GM19043 (cell line): ENCODE data around the gene KIAA0825.
"Not testable (repeated sequence)": the region's sequence is repeated elsewhere in the genome, so short reads cannot be mapped to it uniquely, and the experiment has no call there.

Experiments used
- ATAC-seq: cut with Tn5 transposase; IDR thresholded peaks from one replicate; pipeline ENCODE4 v1.9.1; 2021; ENCODE audit warnings: low read depth; ENCODE audit not compliant: unreplicated experiment

Gene KIAA0825

DNA sequence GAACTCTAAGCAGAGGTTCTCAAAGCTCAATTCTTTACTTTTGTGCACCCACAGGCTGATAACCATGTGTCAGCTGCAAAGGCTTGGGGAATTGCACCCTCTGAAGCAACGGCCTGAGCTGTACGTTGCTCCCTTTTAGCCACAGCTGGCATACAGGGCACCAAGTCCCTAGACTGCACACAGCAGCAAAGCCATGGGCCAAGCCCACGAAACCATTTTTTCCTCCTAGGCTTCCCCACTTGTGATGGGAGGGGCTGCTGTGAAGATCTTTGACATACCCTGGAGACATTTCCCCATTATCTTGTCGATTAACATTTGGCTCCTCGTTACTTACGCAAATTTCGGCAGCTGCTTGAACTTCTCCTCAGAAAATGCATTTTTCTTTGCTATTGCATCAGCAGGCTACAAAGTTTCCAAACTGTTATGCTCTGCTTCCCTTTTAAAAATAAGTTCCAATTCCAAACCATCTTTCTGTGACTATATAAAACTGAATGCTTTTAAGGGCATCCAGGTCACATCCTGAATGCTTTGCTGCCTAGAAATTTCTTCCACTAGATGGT is 23.0 kb downstream of the KIAA0825 start:
- no peak for ATAC-seq

DNA sequence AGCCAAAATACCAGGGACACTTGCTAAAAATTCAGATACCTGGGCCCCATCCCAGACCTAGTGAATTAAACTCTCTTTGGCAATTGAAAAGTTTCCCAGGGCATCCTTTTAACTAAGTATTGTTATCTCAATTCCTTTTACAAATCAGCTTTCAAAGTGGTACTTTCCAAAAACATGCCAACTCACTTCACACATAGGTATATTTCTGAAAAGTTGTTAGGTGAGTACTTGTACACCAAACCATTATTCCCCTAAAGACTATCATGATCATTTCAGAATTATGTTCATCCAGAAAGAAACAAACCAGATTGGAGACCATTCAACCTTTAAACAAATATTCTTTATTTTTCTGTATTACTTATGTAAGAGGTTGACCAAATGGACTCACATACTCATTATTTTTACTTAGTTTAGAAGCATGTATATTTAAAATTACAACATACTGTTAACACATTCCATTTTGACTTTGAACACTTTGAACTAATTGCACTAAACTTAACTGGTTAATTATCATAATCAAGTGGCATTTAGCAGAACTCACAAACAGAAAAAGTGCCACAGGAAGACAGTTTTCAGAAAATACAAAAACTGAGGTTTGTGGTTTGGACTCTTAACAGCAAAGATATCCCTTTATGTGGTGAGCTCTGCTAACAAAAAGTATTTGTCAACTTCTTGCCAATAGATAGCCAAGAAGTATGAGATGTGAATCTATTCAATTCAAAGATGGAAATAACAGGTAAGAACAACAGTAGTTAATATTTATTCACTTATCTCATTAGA is 40.7 kb downstream of the KIAA0825 start:
- peak; percentile 75 for ATAC-seq

DNA sequence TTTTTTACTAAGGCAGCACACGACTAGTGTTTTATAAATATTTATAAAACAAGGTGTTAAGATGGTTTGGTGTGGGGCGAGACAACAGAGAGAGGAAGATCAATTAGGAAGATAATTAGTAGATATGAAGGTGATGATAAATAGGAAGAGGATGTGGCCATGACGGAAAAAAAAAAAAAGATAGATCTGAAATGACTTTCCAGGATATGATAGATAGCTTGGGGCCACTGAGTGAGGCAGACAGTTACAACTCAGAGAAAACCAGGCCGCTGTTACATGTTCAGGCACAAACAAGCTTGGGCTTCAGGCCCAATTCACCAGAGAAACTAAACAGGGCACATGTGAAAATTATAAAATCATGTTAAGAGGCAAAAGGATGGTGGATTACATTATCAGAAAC is 43.2 kb downstream of the KIAA0825 start:
- ATAC-seq, result no peak

DNA sequence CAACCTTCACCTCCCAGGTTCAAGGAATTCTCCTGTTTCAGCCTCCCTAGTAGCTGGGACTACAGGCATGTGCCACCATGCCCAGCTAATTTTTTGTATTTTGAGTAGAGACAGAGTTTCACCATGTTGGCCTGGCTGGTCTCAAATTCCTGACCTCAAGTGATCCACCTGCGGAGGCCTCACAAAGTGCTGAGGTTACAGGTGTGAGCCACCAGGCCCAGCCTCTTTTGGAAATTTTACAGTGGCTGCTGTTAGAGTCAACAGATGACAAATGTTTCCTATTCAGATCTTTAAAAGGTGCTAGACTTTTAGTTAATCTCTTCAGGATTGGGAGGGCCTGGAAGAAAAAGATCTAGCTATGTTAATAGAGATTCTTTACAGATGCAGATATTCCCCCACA is 45.1 kb downstream of the KIAA0825 start:
- not testable (repeated sequence) for ATAC-seq

DNA sequence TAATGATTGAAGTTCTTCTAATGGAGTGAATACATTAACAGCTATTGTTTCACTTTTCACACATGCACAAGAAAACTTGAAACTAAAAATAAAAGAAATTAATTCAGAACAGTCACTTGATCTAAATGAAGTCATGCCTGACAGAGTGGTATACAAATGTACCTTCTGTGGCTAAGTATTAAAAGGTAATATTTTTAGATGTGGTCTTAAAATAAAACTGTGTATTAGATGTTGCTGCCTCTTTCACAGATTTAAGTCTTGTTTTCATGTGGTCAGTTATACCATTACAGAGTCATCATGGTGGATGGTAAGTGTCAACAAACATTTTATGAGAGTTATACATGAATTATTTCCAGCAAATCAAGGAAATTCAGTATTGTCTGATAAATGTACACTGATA is 47.0 kb downstream of the KIAA0825 start:
- no peak for ATAC-seq

DNA sequence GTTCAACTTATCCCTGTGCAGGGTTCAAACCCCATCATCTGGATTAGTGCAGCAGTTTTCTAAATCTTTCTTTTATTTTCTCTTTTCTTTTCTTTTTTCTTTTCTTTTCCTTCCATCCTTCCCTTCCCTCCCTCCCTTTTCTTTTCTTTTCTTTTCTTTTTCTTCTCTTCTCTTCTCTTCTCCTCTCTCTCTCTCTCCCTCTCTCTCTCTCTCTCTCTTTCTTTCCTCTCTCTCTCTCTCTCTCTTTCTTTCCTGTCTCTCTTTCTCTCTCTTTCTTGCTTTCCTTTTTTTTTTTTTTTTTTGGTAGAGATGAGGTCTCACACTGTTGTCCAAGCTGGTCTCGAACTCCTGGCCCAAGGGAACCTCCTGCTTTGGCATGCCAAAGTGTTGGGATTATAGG is 53.6 kb downstream of the KIAA0825 start:
- ATAC-seq, result no peak

DNA sequence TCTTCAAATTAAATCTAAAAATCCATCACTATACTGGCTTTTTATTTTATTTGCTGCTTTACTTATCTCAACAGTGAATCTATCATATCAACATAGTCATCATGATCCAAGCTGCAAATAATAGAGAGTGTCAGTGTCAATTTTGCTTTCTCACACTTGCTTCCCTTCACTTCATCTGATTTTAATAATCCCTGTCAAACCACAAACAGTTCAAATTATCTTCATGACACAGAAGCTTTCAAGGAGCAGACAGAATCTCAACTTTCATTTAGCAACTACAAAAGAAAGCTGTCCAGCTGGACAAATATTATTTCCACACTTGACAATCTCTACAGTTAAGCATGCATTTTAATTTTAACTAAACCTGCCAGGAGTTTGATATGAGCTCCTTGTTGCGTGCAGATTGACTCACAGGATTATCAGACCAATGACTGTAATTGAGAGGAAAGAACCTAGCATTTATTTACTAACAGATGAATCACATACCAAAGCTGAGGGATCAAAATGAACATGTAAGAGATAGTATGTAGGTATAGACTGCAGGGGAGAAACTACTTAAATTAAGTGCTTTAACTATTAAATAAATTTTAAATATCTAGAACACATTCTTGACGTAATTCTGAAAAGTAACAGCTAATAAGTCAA is 56.0 kb downstream of the KIAA0825 start:
- ATAC-seq, result no peak

DNA sequence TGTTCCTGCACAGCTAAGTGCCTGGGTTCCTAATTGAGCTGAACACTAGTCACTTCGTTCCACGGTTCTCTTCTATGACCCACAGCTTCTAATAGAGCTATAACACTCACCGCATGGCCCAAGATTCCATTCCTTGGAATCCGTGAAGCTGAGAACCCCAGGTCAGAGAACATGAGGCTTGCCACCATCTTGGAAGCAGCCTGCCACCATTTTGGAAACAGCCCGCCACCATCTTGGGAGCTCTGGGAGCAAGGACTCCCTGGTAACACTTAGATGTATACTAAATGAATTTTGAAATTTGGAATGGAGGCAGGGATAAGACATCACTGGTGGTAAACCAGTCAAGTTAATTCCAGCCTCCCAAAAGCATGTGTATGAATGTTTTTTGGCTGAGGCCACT is 60.4 kb downstream of the KIAA0825 start:
- no peak for ATAC-seq

DNA sequence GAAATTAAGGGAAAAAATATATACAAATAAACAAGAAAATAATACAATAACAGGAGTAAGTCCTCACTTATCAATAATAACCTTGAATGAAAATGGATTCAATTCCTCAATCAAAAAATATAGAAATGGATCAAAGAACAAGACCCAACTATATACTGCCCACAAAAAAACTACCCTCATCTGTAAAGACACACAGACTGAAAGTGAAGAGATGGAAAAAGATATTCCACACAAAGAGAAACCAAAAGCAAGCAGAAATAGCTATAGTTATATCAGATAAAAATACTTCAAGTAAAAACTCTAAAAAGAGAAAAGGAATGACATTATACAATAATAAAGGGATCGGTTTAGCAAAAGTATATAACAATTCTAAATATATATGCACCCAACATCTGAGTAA is 66.5 kb downstream of the KIAA0825 start:
- no peak for ATAC-seq

DNA sequence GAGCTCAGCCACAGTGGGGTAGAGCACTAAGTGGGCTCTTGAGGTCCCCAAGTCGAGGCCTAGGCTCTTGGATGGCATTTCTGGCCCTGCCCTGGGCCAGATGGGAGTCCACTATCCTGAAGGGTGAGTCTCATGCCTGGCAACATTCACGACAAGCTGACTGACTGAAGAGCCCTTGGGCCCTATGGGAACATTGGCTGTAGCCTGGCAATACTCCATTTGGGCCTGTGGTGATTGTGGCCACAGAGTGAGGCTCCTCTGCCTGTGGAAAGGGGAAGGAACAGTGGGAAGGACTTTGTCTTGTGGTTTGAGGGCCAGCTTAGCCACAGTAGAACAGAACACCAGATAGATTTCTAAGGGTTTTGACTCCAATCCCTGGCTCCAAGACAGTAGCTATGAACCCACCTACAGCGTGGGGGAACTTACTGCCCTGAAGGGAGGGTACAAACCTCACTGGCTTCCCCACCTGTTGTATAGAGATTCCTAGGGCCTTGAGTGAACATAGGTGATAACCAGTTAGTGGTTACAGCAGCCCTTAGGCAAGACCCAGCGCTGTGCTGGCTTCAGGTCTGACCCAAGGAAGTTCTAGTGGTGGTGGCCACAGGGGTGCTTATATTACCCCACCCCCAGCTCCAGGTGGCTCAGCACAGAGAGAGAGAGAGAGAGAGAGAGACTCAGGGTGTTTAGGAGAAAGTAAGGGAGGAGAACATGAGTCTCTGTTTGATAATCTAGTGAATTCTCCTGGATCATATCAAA is 72.4 kb downstream of the KIAA0825 start:
- no peak for ATAC-seq

DNA sequence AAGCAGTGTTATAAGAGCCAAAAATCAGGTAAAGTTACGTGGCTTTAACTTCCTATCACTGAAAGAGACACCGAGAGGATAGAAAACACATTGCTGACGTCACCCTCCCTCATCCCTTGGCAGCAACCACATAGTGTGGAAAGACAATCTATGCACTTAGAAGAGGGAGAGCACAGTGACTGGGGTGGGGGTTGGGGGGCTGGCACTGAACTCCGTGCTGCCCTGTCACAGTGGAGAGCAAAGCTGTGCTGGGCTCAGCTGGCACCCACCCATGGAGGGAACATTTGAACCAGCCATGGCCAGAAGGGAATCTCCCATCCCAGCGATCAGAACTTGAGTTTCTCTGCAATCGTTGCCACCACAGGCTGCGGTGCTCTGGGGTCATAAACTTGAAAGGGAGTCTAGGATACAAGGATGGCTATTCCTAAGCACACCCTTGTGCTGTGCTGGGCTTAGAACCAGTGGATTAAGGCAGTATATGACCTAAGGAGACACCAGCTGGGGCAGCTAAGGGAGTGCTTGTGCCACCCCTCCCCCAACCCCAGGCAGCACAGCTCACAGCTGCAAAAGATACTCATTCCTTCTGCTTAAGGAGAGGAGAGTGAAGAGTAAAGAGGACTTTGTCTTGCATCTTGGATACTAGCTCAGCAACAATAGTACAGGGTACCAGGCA is 73.4 kb downstream of the KIAA0825 start:
- ATAC-seq, result no peak

DNA sequence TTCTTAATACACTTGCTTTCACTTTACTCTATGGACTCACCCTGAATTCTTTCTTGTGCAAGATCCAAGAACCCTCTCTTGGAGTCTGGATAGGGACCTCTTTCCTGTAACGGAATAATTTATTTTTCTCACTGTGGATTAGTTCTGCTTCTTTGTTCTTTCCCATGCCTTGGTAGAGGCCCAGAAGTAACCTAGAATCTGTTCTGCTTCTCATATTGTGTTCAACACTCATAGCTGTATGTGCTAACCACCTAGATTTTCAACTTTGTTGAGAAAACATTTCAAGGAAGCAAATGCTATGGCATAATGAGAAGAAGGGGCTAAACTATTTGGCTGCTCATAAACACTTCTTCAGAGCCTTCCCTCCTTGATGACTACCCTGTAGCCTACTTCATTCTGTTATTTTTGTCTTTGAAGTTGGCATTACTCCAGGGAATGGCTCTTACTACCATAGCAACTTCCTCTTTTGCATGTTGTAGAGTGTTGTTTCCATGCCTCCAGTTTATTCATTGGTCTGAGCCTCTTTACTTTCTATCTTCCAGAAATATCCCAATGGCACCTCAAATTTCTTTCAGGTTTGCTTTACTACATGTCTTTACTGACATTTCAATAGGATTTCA is 74.3 kb downstream of the KIAA0825 start:
- ATAC-seq, result no peak

DNA sequence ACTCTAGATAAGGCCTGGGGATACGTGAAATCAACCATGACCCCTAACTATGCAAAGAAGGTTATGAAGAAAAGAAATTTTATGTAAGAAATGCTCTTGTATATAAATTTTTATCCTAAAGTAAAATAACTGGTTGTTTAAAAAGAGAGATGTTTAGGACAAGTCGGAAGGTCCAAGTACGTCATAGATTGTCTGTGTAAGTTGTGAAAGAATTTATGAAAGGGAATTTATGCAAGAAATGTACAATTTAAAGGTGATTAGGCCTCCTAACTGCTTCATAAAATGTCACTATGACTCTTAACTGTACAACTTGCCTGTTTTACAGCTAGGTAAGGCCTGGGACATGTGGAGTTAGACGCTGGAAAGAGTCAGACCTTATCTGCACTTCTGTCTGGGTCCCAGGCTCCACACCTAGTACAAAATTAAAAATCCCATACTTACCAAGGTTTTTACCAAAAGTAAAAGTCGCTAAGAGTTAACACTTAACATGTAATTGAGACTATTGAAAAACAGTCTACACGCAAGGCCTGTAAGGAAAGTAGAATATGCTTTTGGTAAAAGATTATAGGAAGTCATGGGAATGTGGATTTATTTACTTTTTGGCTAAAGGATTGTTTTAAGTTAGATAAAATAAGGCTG is 77.4 kb downstream of the KIAA0825 start:
- no peak for ATAC-seq

DNA sequence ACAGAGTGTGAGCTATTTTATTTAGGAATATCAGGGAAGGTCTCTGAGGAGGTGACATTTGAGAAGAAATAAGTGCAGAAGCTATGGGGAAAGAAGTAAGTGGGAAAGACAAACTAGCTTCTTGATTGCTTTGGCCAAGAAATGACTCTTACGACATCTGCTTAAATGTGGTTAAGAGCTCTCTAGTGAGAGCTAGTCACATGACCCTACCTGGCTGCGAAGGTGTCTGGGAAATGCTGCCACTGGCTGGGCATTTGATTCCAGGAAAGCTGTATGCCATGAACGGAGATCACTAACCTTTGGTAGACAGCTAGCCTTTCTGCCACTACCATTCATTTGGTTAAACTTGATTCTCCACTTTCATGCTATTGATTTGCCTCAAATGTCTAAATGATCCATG is 80.1 kb downstream of the KIAA0825 start:
- no peak for ATAC-seq

DNA sequence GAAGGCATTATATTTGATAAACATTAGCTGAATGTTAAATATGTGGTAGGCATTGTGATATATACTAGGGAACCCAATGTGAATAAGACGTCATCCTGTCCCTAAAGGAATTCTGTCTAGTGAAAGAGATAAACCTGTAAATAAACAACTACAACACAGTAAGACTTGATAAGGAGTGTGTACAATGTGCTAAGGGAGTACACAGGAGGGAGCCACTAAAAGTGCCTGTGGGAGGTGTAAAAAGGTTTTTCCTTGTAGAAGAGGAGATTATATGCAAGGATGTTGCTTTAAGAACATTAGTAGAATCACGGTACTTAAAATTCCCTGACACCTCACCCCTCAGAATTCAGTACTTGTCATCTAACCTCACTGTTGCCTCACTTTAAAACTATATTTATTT is 91.7 kb downstream of the KIAA0825 start:
- no peak for ATAC-seq

DNA sequence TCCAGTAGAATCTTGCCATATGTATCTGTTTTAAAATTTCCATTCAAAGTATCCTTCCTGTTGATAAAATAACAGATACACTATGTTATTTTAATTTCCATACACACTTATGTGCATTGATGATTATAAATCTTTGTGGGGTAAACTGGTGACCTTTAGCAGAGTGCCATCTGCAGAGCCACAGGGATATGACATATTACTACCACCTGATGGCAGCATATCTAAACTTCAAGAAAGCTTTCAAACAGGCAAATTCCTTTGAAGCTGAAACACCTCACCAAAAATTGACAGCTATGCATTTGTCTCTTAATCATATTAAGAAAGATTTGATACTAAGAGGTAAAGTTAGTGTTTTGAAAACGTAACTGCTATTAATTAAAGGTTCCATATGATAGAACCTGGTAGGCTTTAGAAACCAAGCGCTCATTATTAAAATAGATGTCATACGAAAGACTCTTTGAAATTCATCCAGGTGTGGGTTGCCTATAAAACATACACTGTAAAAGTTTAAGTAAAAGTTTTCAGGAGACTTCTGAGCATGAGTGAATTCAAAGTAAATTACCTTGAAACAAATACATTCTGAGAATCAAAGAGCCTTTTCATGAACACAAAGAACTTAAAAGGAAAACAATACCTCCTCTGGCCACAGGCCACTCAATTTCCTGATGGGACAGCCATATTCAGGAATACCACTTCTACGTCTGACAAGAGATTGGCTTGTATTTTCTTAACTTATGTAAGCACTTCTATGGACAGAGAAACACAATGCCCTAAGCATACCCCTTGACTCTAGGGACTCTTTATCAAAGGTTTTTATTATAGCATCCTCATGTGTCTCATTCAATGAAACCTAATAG is 93.3 kb downstream of the KIAA0825 start:
- peak; percentile 88 for ATAC-seq

DNA sequence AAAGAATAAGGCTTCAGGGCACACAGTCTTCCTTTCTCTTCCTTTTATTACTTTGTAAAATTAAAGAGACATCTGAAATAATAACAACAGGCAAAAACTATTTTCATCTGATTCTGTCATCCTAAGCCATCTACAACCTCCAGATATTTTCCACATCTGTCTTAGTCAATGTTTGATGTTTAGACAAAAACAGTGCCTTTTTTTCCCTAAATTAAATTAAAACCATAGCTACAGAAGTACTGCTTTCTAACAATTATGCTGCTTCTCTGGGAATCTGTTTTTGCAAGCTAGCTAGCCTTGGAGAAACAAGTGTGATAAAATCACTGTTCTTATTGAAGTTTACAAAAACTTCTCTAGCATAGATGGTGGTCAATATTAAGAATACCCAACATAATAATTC is 95.4 kb downstream of the KIAA0825 start:
- no peak for ATAC-seq

DNA sequence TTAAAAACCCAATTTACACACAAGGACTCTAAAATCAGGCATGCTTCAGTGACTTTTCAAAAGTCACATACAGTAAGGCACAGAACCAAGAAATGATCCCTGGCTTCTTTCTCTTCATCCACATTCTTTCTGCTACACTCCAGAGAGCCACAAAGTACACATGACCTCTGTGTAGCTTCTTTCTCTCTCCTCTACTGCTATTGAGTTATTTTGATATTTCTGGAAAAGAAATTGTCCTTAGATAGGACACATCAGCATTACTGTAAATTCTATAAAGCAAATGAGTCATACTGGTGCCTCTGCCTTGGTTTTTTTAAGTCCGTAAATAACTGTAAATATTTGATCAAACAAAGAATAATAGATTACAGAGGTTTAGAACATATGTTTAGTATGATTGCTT is 96.3 kb downstream of the KIAA0825 start:
- no peak for ATAC-seq
